ENCODE measurements around the gene CCDC188. TPM values are rescaled to one million over a fixed set of nuclear protein-coding genes. Genes with fewer than 3 reads are reported as not detected.

Gene CCDC188
- total and polyA plus RNA-seq, 10 of the 15 experiments (the other 5 are each of a cell fraction or from before 2014, with no cell fraction given), result not detected

- Histone ChIP-seq H3K4me1 (ENCODE audit: control insufficient read depth, insufficient read depth, low read length) (peaks cover 11% of the 10 kb centered on the region), H3K4me3 (no peak overlapping the region), H3K9me3 (replicated peaks; ENCODE audit: control insufficient read depth, insufficient read depth, low read length) (no peaks in the 10 kb centered on the region), H3K9ac (ENCODE audit: control insufficient read depth, insufficient read depth, low read length) (no peak overlapping the region), H3K4me2 (ENCODE audit: control insufficient read depth, insufficient read depth) (no peak overlapping the region), H3K27ac (ENCODE audit: control insufficient read depth, insufficient read depth) (no peak overlapping the region), H2AFZ (ENCODE audit: control insufficient read depth, low read depth, low read length) (no peak overlapping the region), H3K36me3 (ENCODE audit: control insufficient read depth in 2 of 2, insufficient read depth in 2 of 2, low read length in 1 of 2) (peaks cover 20 to 31% of the 10 kb centered on the region in 2 experiments; a peak in 3 of 4 replicates), H4K20me1 (ENCODE audit: control insufficient read depth, insufficient read depth) (no peaks in the 10 kb centered on the region), H3K79me2 (ENCODE audit: control insufficient read depth, insufficient read depth, low read length) (peaks cover 11% of the 10 kb centered on the region), H3K27me3 (replicated peaks in 1 of 2; ENCODE audit: control insufficient read depth in 2 of 2, insufficient read depth in 2 of 2, low read length in 1 of 2) (no peaks in the 10 kb centered on the region)
- no peak for DNase-seq (ENCODE audit: low read depth, low spot score)
- SMC1A ChIA-PET (ENCODE audit: uncharacterized antibody, unreplicated experiment), result no interaction called here
- BruUV-seq (replicated peaks), result no TSS peak
- intact Hi-C loops (cut with micrococcal nuclease; ENCODE audit: unreplicated experiment), result no loop called here
- CTCF ChIA-PET, result no interaction called here
- TF ChIP-seq ZBTB40 (IDR thresholded peaks at IDR 0.05; ENCODE audit: borderline replicate concordance) (no peak), NBN (IDR thresholded peaks at IDR 0.05) (no peak), GABPA (IDR thresholded peaks at IDR 0.05; ENCODE audit: low read depth) (no peak), MXI1 (IDR thresholded peaks at IDR 0.05; ENCODE audit: low read depth, low read length) (no peak), ASH2L (IDR thresholded peaks at IDR 0.05; ENCODE audit: borderline replicate concordance, low read depth) (no peak), HDAC6 (IDR thresholded peaks at IDR 0.05; ENCODE audit: unreplicated experiment) (no peak), POLR2AphosphoS2 (IDR thresholded peaks at IDR 0.05; ENCODE audit: low read depth, low read length) (peak; percentile 43; the same call in 1 of the 2 replicates), POLR2A (IDR thresholded peaks at IDR 0.05; ENCODE audit: low read depth, low read length) (peak; percentile 64), ZNF384 (IDR thresholded peaks at IDR 0.05; ENCODE audit: borderline replicate concordance, low read depth, low read length) (no peak), BHLHE40 (IDR thresholded peaks at IDR 0.05; ENCODE audit: borderline replicate concordance in 1 of 2, low read depth in 2 of 2, low read length in 1 of 2) (no peak), BCLAF1 (IDR thresholded peaks at IDR 0.05) (no peak)
- 90% methylated on average over 17 of the region's 17 CpGs for WGBS (ENCODE audit: insufficient coverage, insufficient replicate concordance, low lambda C conversion rate, missing lambda C conversion rate)
- POLR2A ChIA-PET, result interaction anchor here (0.5 to 1.8 kb wide), 2 partner anchors 8 to 49 kb away, joined by 4 read pairs; no protein-coding TSS in a partner anchor
- RAD21 ChIA-PET (ENCODE audit: unreplicated experiment), result no interaction called here
- in situ Hi-C loops (cut with MboI), result no loop called here
- no peak for FAIRE-seq
- ATAC-seq, result no peak
Measured at GRCh38 chr22:20127869-20128618, 22.8 kb downstream of the CCDC188 start.

Measured in GM12878 (cell line).